BLaER1 (cell line): ENCODE results near the gene FAM53A.

Source experiments
- H3K27ac ChIP-seq: shearing (Covaris generic); formaldehyde crosslinking; 2 replicates; pipeline ENCODE4 v1.8.1; 2022
- H3K27me3 ChIP-seq: shearing (Covaris generic); formaldehyde crosslinking; 2 replicates; pipeline ENCODE4 v1.8.1; 2022
- H3K36me3 ChIP-seq: shearing (Covaris generic); formaldehyde crosslinking; 2 replicates; pipeline ENCODE4 v1.8.1; 2022
- H3K4me1 ChIP-seq: shearing (Covaris generic); formaldehyde crosslinking; 2 replicates; pipeline ENCODE4 v1.8.1; 2022
- H3K4me2 ChIP-seq: shearing (Covaris generic); formaldehyde crosslinking; 2 replicates; pipeline ENCODE4 v1.8.1; 2022
- H3K4me3 ChIP-seq: shearing (Covaris generic); formaldehyde crosslinking; 2 replicates; pipeline ENCODE4 v1.8.1; 2022
- H3K9ac ChIP-seq: shearing (Covaris generic); formaldehyde crosslinking; 2 replicates; pipeline ENCODE4 v1.8.1; 2022
- H3K9me3 ChIP-seq: shearing (Covaris generic); formaldehyde crosslinking; 2 replicates; pipeline ENCODE4 v1.8.1; 2022
- H4K20me1 ChIP-seq: shearing (Covaris generic); formaldehyde crosslinking; 2 replicates; pipeline ENCODE4 v1.8.1; 2022
- Cebpa-rat ChIP-seq: shearing (Covaris generic); IDR thresholded peaks from 2 replicates; pipeline ENCODE4 v1.8.1; 2022

The FAM53A gene

GRCh38 chr4:1632109-1633104, 51.7 kb downstream of the FAM53A start:
- H3K9ac ChIP-seq, result no peak overlapping the region
- TF ChIP-seq Cebpa-rat, result no peak
- no peaks in the 10 kb centered on the region for H3K27me3 ChIP-seq

GRCh38 chr4:1631136-1631535, 53.0 kb downstream of the FAM53A start:
- peaks cover 13% of the 10 kb centered on the region for H3K4me1 ChIP-seq
- no peak overlapping the region for H3K4me2 ChIP-seq
- H3K27me3 ChIP-seq, result no peaks in the 10 kb centered on the region
- no peak overlapping the region for H3K27ac ChIP-seq
- no peaks in the 10 kb centered on the region for H4K20me1 ChIP-seq
- H3K9ac ChIP-seq, result no peak overlapping the region
- H3K36me3 ChIP-seq, result no peaks in the 10 kb centered on the region
- no peak overlapping the region for H3K4me3 ChIP-seq
- no peak for TF ChIP-seq Cebpa-rat
- H3K9me3 ChIP-seq, result no peaks in the 10 kb centered on the region

More at GRCh38 chr4:1632109-1633104, 51.7 kb downstream of the FAM53A start:
- H3K9me3 ChIP-seq, result no peaks in the 10 kb centered on the region
- no peaks in the 10 kb centered on the region for H3K36me3 ChIP-seq
- H3K27ac ChIP-seq, result no peak overlapping the region
- no peaks in the 10 kb centered on the region for H4K20me1 ChIP-seq
- peaks cover 11% of the 10 kb centered on the region; the same call in 1 of the 2 replicates for H3K4me1 ChIP-seq
- H3K4me3 ChIP-seq, result no peak overlapping the region
- no peak overlapping the region for H3K4me2 ChIP-seq

GRCh38 chr4:1630266-1630665, 53.8 kb downstream of the FAM53A start:
- no peaks in the 10 kb centered on the region for H4K20me1 ChIP-seq
- no peaks in the 10 kb centered on the region for H3K36me3 ChIP-seq
- no peak overlapping the region for H3K27ac ChIP-seq
- no peak overlapping the region for H3K4me3 ChIP-seq
- H3K9me3 ChIP-seq, result no peaks in the 10 kb centered on the region
- no peaks in the 10 kb centered on the region for H3K27me3 ChIP-seq
- no peak overlapping the region for H3K9ac ChIP-seq
- TF ChIP-seq Cebpa-rat, result no peak
- H3K4me2 ChIP-seq, result no peak overlapping the region
- H3K4me1 ChIP-seq, result peaks cover 22% of the 10 kb centered on the region

GRCh38 chr4:1629699-1630083, 54.4 kb downstream of the FAM53A start:
- H3K4me2 ChIP-seq, result no peak overlapping the region; the same call in 1 of the 2 replicates
- no peak overlapping the region for H3K9ac ChIP-seq
- H3K4me3 ChIP-seq, result no peak overlapping the region
- H3K36me3 ChIP-seq, result no peaks in the 10 kb centered on the region
- H3K27me3 ChIP-seq, result no peaks in the 10 kb centered on the region
- no peak for TF ChIP-seq Cebpa-rat
- H3K4me1 ChIP-seq, result peaks cover 27% of the 10 kb centered on the region
- no peaks in the 10 kb centered on the region for H3K9me3 ChIP-seq
- no peaks in the 10 kb centered on the region for H4K20me1 ChIP-seq
- peak overlapping the region; percentile 62; the same call in 1 of the 2 replicates for H3K27ac ChIP-seq

GRCh38 chr4:1628892-1629698, 55.0 kb downstream of the FAM53A start:
- peaks cover 33% of the 10 kb centered on the region for H3K4me1 ChIP-seq
- no peak overlapping the region for H3K4me3 ChIP-seq
- H3K36me3 ChIP-seq, result no peaks in the 10 kb centered on the region
- no peaks in the 10 kb centered on the region for H3K27me3 ChIP-seq
- H3K9ac ChIP-seq, result no peak overlapping the region
- no peak overlapping the region; the same call in 1 of the 2 replicates for H3K4me2 ChIP-seq
- peak overlapping the region; percentile 62 for H3K27ac ChIP-seq
- no peak for TF ChIP-seq Cebpa-rat
- no peaks in the 10 kb centered on the region for H4K20me1 ChIP-seq
- H3K9me3 ChIP-seq, result no peaks in the 10 kb centered on the region

GRCh38 chr4:1627417-1628313, 56.4 kb downstream of the FAM53A start:
- no peaks in the 10 kb centered on the region for H3K9me3 ChIP-seq
- H3K9ac ChIP-seq, result no peak overlapping the region
- no peak for TF ChIP-seq Cebpa-rat
- peaks cover 48% of the 10 kb centered on the region for H3K4me1 ChIP-seq
- H3K27ac ChIP-seq, result no peak overlapping the region
- H3K36me3 ChIP-seq, result no peaks in the 10 kb centered on the region
- H3K4me3 ChIP-seq, result no peak overlapping the region
- H3K27me3 ChIP-seq, result no peaks in the 10 kb centered on the region
- no peak overlapping the region for H3K4me2 ChIP-seq
- H4K20me1 ChIP-seq, result no peaks in the 10 kb centered on the region

GRCh38 chr4:1626941-1627340, 57.2 kb downstream of the FAM53A start:
- Histone ChIP-seq H4K20me1 (no peaks in the 10 kb centered on the region), H3K4me2 (peak overlapping the region; percentile 71; the same call in 1 of the 2 replicates), H3K4me3 (no peak overlapping the region), H3K27ac (peak overlapping the region; percentile 79), H3K9ac (no peak overlapping the region), H3K27me3 (no peaks in the 10 kb centered on the region), H3K36me3 (no peaks in the 10 kb centered on the region), H3K4me1 (peaks cover 55% of the 10 kb centered on the region), H3K9me3 (no peaks in the 10 kb centered on the region)
- TF ChIP-seq Cebpa-rat, result no peak

GRCh38 chr4:1626151-1626550, 58.0 kb downstream of the FAM53A start:
- Histone ChIP-seq H3K36me3 (no peaks in the 10 kb centered on the region), H3K4me1 (peaks cover 61% of the 10 kb centered on the region), H3K9ac (peak overlapping the region; percentile 61), H3K27ac (peak overlapping the region; percentile 79), H3K27me3 (no peaks in the 10 kb centered on the region), H3K9me3 (no peaks in the 10 kb centered on the region), H4K20me1 (no peaks in the 10 kb centered on the region), H3K4me2 (peak overlapping the region; percentile 71), H3K4me3 (0 out of 2 replicates have a peak overlapping the region, but pooled peaks have one; percentile 18)
- no peak for TF ChIP-seq Cebpa-rat

- peak overlapping the region; percentile 79 for H3K27ac ChIP-seq
- peak overlapping the region; percentile 71 for H3K4me2 ChIP-seq
- no peak for TF ChIP-seq Cebpa-rat
Measured at GRCh38 chr4:1625600-1626138, 58.4 kb downstream of the FAM53A start.

More at GRCh38 chr4:1625600-1626138, 58.4 kb downstream of the FAM53A start:
- Histone ChIP-seq H3K4me3 (0 out of 2 replicates have a peak overlapping the region, but pooled peaks have one; percentile 18), H3K4me1 (peaks cover 65% of the 10 kb centered on the region), H4K20me1 (no peaks in the 10 kb centered on the region), H3K27me3 (no peaks in the 10 kb centered on the region), H3K9me3 (no peaks in the 10 kb centered on the region), H3K36me3 (no peaks in the 10 kb centered on the region), H3K9ac (peak overlapping the region; percentile 61)
